Measurements from ENCODE around the gene CYBC1.

GRCh38 chr17:82441691-82442487 lies 8.7 kb downstream of the CYBC1 start:
- TF ChIP-seq, protein P1, sequence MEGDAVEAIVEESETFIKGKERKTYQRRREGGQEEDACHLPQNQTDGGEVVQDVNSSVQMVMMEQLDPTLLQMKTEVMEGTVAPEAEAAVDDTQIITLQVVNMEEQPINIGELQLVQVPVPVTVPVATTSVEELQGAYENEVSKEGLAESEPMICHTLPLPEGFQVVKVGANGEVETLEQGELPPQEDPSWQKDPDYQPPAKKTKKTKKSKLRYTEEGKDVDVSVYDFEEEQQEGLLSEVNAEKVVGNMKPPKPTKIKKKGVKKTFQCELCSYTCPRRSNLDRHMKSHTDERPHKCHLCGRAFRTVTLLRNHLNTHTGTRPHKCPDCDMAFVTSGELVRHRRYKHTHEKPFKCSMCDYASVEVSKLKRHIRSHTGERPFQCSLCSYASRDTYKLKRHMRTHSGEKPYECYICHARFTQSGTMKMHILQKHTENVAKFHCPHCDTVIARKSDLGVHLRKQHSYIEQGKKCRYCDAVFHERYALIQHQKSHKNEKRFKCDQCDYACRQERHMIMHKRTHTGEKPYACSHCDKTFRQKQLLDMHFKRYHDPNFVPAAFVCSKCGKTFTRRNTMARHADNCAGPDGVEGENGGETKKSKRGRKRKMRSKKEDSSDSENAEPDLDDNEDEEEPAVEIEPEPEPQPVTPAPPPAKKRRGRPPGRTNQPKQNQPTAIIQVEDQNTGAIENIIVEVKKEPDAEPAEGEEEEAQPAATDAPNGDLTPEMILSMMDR (IDR thresholded peaks at IDR 0.05): no peak
- no peak for TF ChIP-seq POLR2A (IDR thresholded peaks at IDR 0.05)
